ENCODE measurements around the gene UTS2.

The UTS2 gene

DNA sequence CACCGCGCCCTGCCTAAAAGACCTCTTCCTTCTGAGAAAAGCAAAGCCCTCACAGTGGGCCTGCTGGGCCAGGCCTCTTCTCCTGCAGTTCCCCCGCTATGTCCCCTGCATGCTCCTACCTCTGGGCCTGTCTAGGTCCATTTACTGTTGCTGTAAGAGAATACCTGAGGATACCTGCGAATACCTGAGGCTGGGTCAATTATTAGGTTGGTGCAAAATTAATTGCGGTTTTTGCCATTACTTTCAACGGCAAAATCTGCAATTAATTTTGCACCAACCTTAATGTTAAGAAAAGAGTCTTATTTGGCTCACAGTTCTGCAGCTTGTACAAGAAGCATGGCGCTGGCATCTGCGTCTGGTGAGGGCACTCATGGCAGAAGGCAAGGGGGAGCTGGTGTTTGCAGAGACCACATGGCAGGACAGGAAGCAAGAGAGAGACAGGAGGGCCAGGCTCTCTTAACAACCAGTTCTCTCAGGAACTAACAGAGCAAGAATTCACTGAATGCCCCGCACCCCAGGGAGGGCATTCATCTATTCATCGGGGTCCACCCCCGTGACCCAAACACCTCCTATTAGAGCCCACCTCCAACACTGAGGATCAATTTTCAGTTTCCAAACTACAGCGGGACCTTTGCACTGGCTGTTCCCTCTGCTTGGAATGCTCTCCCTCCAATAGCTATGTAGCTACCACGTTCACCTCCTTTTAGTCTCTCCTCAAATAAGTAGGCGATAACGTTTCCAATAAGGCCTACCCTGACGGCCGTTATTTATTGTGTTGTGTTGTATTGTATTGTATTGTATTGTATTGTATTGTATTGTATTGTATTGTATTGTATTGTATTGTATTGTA is 9.6 kb upstream of the UTS2 start:
- DNase-seq: no peak

DNA sequence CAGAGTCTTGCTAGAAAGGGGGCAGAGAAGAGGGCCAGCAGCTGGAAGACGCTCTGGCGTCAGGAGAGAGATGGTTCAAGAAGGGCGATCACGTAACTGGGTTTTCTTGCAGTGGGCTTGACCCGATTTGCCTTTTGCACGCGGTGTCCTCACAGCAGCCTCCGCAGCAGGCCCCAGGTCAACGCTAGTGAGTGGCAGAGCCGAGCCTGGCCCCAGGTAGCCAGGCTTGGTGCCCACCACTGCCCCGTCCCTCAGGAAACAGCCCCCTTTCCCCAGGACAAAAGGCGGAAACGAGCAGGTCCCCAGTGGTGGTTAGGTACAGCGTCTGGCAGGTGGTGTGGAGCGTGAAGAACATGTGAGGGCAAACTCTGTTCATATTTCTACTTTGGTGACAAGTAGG is 8.6 kb upstream of the UTS2 start:
- DNase-seq: no peak

DNA sequence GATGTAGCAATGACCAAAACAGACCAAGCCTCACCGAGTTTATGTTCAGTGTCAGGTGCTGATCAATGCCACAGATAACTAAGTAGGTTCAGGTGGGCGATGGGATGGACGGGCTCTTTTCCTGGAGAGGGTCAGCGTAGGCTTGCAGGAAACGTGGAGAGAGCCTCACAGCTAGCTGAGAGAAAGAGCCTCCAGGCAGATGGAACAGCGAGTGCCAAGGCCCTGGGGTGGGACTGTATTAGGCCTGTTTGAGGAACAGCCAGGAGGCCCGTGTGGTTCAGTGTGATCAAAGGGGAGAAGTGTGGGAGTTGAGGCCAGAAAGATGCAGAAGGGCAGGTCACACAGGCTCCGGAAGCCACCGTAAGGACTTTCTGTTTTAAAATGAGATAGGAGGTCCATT is 7.3 kb upstream of the UTS2 start:
- DNase-seq: no peak

DNA sequence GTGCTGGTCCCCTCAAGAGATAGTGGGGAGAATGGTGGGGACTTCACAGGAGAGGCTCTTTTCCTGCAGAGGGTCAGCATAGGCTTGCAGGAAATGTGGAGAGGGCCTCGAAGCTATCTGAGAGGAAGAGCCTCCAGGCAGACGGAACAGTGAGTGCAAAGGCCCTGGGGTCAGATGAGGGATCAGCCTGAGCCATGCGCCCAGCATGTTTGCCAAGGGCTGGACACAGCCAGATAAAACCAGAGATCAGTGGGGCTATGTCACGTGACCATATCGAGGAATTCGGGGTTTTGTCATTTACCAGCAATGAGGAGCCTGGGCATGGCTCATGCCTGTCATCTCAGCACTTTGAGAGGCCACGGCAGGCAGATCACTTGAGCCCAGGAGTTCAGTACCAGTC is 6.5 kb upstream of the UTS2 start:
- no peak for DNase-seq

DNA sequence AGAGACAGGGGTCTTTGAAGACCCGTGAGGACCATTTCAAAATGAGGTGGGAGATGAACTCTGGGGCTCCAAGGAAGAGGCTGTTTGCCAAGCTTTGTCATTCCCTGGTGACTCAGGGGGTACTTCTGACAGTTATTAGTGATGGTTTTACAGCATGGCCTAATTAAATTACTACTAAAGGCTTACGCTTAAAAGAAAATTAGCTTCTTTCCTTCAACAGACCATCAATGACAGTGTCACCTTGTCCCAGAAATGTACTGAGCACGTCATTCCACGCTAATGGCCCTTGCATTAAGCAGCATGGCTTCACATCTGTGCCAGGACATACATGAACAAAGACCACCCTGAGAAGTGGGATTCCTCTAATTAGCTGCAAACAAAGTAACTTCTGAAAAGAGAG is 5.1 kb upstream of the UTS2 start:
- DNase-seq: no peak

DNA sequence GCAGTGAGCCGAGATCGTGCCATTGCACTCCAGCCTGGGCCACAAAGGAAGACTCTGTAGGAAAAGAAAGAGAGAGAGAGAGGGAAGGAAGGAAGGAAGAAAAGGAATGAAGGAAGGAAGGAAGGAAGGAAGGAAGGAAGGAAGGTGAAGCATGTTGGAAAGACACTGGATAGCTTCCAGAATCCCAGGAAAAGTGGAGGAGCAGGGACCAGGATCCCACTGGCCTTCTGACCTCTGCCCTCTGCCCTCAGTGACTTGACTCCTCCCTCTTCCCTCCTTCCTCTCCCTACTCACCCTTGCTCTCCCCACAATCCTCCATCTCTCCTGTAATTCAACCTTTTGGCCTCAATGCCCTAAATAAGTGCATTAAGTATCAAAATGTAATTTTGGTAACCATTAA is 4.1 kb upstream of the UTS2 start:
- no peak for DNase-seq

DNA sequence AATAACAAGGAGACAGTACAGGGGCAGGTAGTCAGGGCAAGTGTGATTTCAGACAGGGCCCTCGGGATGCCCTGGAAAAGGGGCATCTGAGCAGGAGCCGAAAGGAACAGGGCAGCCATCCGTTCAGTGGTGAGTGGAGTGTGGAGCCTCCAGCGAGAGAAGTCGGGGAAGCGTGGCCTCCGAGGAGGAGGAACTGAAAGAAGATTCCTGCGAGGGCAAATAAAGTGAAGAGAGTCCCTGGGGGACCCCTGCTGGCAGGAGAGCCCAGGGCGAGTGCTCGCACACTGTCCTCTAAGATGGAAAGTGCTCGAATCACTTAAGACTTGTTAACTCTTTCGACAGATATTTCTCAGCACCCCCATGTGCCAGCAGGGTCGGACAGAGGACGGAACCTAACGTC is 3.5 kb upstream of the UTS2 start:
- DNase-seq: no peak

DNA sequence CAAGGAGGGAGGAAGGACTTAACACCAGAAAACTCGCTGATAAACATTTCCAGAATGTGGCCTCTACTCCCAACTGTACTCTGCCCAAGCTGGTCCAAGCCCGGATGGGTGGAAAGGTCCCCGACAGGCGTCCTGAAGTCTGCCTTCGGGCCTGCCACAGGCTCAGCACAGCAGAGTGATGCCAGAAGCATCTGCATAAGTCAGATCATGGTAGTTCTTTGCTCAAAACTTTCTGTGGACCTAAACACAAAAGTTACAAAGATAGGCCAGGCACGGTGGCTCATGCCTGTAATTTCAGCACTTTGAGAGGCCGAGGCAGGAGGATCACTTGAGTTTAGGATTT is 790 bp upstream of the UTS2 start:
- DNase-seq: no peak

DNA sequence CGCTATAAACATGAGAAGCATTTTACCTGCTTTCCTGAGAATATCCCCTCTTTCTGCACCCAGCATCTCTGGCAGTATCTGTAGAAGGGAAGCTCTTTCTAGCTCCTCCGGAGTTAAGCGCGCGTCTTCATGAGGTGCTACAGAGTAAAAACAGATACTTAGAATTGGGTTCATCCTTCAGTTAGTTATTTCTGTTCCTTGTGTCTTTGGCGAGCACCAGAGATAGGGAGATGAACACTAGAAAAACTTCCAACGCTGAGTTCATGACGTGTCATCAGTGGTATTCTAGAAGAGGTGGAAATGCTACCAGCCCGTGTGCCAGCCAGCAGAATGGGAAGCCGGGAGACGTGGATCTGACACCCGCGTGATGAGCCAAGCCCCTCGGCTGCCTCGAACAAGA is 2.1 kb downstream of the UTS2 start:
- DNase-seq: no peak

DNA sequence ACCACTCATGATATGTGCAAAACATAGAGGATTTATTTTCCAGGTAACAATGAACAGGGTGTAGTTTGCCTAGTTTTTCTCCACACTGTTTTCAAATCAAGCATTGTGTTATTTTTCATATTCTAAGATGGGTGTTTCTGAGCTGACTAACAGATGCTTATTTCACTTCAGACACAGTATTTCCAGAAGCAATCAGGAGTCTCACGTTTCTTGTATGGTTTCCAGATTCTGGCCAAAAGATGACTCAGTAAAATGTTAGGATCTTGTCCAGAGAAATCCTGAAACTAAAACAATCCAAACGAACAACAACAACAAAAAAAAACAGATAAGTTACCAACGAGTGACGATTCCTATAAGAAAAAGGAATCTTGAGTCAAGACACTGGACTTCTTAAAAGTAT is 5.3 kb downstream of the UTS2 start:
- DNase-seq: no peak

DNA sequence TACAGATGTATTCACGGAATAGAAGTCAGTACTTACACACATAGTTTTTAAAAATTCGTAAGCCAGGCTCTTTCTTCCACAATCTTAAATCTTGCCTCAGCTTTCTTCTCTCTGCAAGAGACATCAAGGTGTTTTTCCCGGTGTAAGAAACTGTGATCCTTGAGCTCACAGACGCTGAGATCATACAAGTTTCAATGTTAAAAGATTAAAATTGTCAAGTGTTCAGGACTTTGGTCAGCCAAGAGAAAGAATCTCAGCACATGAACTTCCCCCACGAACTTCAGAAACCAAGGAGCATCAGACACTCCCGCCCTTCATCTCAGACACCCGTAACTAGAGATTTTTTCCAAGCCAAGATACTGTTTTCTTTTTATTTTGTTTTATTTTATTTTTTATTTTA is 6.2 kb downstream of the UTS2 start:
- DNase-seq: no peak

DNA sequence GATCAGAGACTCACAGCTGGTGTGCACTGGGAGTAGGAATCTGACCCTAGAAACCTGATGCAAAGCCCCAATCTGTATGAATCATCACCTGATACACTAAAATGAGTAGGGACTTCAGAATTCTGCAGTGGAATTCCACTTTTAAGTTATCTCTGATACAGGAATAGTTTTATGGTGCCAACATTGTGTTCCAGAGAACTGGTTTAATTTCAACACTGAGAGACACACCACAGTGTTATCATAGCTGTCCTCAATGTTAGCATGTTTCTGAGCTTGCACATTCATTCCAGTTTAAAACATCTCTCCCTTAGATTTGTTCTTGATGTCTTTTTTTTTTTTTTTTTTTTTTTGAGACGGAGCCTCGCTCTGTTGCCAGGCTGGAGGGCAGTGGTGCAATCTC is 7.1 kb downstream of the UTS2 start:
- no peak for DNase-seq

DNA sequence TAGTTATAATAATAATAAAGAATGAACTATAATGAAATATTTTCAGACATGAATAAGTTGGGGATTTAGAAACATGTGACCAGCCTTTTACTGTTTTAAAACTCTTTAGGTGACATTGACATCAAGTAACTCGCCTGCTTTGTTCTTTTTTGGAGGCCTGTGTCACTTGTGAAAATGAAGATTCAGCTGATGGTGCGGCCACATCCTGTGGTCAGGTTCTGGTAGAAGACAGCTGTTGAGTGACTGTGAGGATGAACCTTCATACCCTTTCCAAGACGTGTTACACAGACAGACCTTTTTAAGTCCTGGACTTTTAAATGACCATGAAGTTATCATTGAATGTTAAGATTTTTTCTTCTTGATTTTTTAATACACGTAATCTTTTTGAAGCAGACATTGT is 10.3 kb downstream of the UTS2 start:
- DNase-seq: no peak

DNA sequence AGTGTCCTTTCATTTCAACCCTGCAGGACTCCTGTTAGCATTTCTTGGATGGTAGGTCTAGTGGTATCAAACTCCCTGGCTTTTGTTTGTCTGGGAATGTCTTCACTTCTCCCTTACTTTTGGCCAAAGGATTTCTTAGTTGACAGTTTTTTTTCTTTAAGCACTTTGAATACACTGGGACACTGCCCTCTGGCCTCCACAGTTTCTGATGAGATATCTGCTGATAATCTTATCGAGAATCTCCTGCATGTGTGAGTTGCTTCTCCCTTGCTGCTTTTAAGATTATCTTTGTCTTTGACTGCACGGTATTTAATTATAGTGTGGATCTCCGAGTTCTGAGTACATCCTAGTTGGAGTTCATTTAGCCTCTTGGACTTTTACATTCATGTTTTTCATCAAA is 13.3 kb downstream of the UTS2 start:
- DNase-seq: no peak

DNA sequence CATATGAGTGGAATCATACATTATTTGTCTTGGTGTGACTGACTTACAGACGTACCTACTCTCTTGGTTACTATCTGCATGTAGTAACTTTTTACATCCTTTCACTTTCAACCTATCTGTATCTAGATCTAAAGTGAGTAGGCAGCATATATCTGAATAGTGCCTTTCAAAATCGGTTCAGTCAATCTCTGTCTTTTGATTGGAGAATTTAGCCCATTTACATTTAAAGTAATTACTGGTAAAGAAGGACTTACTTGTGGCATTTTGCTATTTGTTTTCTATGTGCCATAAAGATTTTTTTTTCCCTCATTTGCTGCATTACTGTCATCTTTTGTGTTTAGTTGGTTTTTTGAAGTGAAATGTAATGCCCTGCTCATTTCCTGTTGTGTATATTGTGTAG is 14.2 kb downstream of the UTS2 start:
- DNase-seq: no peak

DNA sequence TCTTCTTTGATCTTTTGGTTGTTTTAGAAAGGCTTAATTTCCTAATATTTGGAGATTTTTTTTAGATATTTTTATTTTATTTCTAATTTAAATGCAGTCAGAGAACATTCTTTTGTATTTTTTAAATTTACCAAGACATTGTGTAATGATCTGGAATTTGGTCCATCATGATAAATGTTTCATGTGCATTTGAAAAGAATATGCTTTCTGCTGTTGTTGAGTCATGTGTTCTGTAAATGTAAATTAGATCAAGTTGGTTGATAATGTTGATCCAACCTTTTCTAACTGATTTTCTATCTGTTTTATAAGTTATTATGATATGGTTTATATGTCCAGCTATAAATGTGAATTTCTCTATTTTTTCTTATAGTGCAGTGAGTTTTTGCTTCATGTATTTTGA is 19.8 kb downstream of the UTS2 start:
- DNase-seq: no peak

DNA sequence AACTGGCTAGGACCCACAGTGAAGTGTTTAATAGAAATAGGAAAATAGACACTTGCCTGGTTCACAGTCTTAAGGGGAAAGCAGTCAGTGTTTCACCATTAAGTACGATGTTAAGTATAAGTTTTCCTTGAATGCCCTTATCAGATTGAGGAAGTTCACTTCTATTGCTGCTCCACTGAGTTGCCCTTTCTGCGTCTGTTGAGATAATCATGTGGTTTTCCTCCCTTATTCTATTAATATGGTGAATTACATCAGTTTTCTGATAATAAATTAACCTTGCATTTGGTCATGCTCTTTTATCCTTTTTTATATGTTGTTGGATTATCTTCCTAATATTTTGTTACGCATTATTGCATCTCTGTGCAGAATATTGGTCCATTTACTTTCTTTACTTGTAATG is 21.4 kb downstream of the UTS2 start:
- DNase-seq: no peak

DNA sequence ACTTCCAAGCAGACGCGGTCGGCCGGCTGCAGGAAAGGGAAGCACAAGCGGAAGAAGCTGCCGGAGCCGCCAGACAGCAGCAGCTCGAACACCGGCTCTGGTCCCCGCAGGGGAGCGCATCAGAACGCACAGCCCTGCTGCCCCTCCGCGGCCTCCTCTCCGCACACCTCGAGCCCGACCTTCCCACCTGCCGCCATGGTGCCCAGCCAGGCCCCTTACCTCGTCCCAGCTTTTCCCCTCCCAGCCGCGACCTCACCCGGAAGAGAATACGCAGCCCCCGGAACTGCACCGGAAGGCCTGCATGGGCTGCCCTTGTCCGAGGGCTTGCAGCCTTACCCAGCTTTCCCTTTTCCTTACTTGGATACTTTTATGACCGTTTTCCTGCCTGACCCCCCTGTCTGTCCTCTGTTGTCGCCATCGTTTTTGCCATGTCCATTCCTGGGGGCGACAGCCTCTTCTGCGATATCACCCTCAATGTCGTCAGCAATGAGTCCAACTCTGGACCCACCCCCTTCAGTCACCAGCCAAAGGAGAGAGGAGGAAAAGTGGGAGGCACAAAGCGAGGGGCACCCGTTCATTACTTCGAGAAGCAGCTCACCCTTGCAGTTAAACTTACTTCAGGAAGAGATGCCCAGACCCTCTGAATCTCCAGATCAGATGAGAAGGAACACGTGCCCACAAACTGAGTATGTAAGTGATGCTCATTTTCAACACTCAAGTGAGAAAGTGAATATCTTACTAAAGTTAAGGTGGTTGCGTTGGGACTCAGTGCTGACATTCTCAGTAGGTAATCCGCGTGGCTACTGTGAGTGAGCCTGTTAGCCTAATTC is 25.5 kb downstream of the UTS2 start:
- DNase-seq: no peak

DNA sequence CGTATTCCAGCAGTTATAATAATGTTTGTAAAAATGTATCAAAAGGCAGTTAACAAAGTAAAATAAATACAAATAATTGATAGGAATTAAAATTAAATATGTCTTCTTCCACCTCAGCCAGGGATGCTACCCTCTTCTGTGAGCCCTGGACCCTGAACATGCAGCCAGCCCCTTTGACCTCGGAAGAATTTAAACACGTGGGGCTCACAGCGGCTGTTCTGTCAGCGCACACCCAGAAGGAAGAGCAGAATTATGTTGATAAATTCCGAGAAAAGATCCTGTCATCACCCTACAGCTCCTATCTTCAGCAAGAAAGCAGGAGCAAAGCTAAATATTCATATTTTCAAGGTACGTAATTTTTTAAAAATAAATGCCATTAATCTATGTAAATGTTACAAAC is 26.5 kb downstream of the UTS2 start:
- DNase-seq: no peak

DNA sequence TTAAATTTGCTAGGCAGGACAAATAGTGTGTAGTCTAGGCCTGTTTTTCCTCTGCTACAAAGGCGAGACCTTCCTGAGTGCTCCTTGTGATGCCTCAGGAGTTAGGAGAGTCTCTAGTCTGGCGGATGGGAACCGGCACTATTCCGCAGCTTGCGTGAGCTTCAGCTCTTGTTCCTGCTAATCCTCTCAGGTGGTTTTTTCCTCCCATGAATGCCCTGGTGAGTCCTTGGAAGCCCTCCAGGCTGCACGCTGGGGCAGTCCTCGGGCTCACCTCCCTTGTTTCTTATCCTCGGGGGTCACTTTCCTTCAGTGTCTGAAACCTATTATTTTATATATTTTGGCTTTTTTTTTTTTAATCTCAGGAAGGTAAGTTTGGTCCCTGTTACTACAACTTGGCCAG is 28.2 kb downstream of the UTS2 start:
- no peak for DNase-seq

DNA sequence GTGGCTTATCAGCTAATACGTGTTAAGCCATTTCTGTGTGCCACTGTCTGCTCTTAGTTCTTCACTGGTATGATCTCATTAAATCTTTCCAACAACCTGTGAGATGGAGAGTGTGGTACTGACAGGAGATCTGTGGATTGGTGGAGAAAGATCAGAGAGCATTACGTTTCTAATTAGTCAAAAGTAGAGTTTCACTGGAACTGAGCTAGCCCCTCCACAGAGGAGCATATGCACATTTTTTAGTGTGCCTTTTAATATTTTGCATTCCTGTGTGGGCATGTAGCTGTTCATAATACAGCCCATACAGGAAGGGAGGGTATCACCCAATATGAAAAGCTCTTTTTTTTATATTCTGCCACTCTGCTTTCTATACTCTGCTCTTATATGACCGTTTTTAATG is 31.6 kb downstream of the UTS2 start:
- no peak for DNase-seq

DNA sequence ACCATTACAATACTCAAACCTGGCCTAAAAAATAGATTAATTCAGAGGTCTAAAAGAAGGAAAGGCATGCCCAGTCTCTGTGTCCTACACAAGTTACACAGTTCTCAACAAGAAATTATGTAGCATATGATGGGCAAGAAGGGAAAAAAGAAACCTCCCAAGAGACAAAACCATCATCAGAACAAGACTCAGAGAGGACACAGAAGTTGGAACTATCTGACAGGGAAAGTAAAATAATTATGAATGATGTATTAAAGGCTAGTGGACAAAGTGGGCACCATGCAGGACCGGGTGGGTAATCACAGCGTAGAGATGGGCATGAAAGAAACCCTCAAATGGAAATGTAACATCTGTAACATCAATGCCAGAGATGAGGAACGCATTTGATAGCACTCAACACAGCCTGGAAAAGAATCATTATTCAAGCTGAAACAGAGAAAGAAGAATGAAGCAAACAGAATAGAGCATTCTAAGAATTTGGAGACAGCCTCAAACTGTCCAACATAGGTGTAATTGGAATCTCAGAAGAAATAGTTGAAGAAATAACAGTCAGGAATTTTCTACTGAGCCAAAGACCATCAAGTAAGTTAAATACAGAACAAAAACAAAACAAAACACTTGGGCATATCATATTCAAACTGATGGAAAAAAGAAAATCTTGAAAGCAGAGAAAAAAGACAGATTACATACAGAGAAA is 39.0 kb downstream of the UTS2 start:
- no peak for DNase-seq

DNA sequence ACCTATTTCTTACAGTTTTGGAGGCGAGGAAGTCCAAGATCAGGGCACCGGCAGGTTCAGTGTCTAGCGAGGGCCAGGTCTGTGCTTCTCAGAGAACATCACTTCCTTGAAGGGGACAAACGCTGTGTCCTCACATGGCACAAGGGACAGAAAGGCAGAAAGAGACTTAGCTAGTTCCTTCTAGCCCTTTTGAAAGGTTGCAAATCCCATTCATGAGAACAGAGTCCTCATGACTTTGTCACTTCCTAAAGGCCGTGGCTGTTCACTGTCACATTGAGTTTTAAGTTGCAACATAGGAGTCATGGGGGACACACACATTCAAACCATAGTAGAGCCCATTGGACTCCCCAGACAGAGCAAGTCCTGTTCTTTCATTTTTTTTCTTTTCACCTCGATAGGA is 41.4 kb downstream of the UTS2 start:
- no peak for DNase-seq

DNA sequence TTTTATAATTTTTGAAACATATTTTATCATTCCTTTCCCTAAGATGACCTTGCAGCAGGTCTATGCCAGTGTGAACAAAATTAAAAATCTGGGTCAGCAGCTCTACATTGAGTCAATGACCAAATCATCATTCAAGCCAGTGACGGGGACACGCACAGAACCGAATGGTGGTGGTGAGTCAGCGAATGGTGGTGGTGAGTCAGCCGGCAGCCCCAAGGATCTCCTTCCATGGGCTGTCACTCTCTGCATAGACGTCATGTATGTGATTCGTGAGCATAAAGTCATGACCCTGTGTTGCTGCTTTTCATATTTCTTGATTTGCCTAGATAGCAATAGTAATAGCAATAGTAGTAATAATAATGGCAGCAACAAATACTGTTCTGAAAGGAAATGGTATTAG is 42.5 kb downstream of the UTS2 start:
- DNase-seq: no peak
